ENCODE results near the gene NTF3.
"Not testable (repeated sequence)": the region's sequence is repeated elsewhere in the genome, so short reads cannot be mapped to it uniquely, and the experiment has no call there.

Gene NTF3

GRCh38 chr12:5514016-5514415 lies 82.1 kb downstream of the NTF3 start:
- no peak for DNase-seq

GRCh38 chr12:5514545-5514944 lies 82.6 kb downstream of the NTF3 start:
- DNase-seq: no peak

- no peak for DNase-seq
These were observed 83.5 kb downstream of the NTF3 start for GRCh38 chr12:5515458-5515857.

GRCh38 chr12:5516371-5517241 lies 84.7 kb downstream of the NTF3 start:
- DNase-seq: no peak

- DNase-seq: no peak
These were observed 86.9 kb downstream of the NTF3 start for GRCh38 chr12:5518584-5519365.

GRCh38 chr12:5520037-5520436 lies 88.1 kb downstream of the NTF3 start:
- DNase-seq: no peak

- DNase-seq: no peak
These were observed 88.9 kb downstream of the NTF3 start for GRCh38 chr12:5520831-5521230.

- no peak for DNase-seq
These were observed 89.8 kb downstream of the NTF3 start for GRCh38 chr12:5521456-5522325.

GRCh38 chr12:5522432-5523335 lies 90.8 kb downstream of the NTF3 start:
- no peak for DNase-seq

- no peak for DNase-seq
These were observed 91.6 kb downstream of the NTF3 start for GRCh38 chr12:5523396-5524115.

GRCh38 chr12:5524116-5524768 lies 92.3 kb downstream of the NTF3 start:
- DNase-seq: no peak

- no peak for DNase-seq
These were observed 93.0 kb downstream of the NTF3 start for GRCh38 chr12:5524769-5525436.

GRCh38 chr12:5525783-5526367 lies 94.0 kb downstream of the NTF3 start:
- no peak for DNase-seq

GRCh38 chr12:5533368-5533767 lies 101.5 kb downstream of the NTF3 start:
- no peak for DNase-seq

- no peak for DNase-seq
These were observed 102.7 kb downstream of the NTF3 start for GRCh38 chr12:5534426-5535199.

- no peak for DNase-seq
These were observed 103.6 kb downstream of the NTF3 start for GRCh38 chr12:5535541-5535940.

GRCh38 chr12:5537026-5537615 lies 105.2 kb downstream of the NTF3 start:
- DNase-seq: not testable (repeated sequence)

- no peak for DNase-seq
These were observed 105.9 kb downstream of the NTF3 start for GRCh38 chr12:5537771-5538170.

All from hematopoietic multipotent progenitor cell treated with erythropoietin and hydrocortisone succinate and interleukin-3 and kit ligand, for 6 days (in vitro differentiated cells).